Muscle layer of duodenum (tissue), 2 donors: ENCODE measurements around the gene PRR27.

Experiments used
- H3K27ac ChIP-seq: one replicate; pipeline ENCODE4 v1.7.0; 2013; ENCODE audit warnings: mild to moderate bottlenecking, low read length
- H3K27me3 ChIP-seq: one replicate; pipeline ENCODE4 v1.7.0; 2013; ENCODE audit warnings: low read depth, mild to moderate bottlenecking, control low read depth, low read length
- H3K36me3 ChIP-seq, 2 donors: one replicate each; pipeline ENCODE4 v1.7.0; 2013; ENCODE audit warnings: low read length in 2 of 2, control low read depth in 1 of 2, mild to moderate bottlenecking in 1 of 2; ENCODE audit not compliant: insufficient read depth in 2 of 2, control insufficient read depth in 1 of 2
- H3K4me1 ChIP-seq, 2 donors: one replicate each; pipeline ENCODE4 v1.7.0; 2013; ENCODE audit warnings: low read length in 2 of 2, mild to moderate bottlenecking in 2 of 2, control low read depth in 1 of 2, moderate library complexity in 1 of 2; ENCODE audit not compliant: insufficient read depth in 2 of 2, control insufficient read depth in 1 of 2
- H3K4me3 ChIP-seq, 2 donors: one replicate each; pipeline ENCODE4 v1.7.0; 2013; ENCODE audit warnings: low read length in 2 of 2, low read depth in 1 of 2, mild to moderate bottlenecking in 1 of 2
- H3K9me3 ChIP-seq, 2 donors: one replicate each; pipeline ENCODE4 v1.7.0; 2013; ENCODE audit warnings: low read length in 2 of 2, control low read depth in 1 of 2, mild to moderate bottlenecking in 1 of 2; ENCODE audit not compliant: control insufficient read depth in 1 of 2
- donor health status: healthy.

Gene PRR27

DNA sequence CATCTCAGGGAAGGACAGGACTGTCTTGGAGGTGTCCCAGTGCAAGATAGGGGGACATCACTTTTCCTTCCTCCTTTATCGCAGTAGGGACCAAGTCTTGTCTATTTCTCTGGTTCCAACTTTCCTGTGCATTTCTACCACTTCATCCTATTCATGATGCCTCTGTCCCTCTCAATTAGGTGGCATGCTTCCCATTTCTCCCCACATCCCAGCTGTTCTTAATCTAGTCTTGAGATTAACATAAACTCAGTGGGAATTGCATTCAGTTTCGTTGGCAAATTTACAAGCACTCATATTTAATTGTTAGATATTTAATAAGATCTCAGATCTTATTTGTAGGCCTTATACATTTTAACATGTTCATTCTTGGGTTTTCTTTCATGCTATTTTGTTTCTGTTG, 25.8 kb downstream of the PRR27 start:
- H3K36me3 ChIP-seq: no peaks in the 10 kb centered on the region
- H3K9me3 ChIP-seq: no peaks in the 10 kb centered on the region
- no peak overlapping the region for H3K27ac ChIP-seq
- H3K27me3 ChIP-seq: no peaks in the 10 kb centered on the region
- H3K4me1 ChIP-seq: no peaks in the 10 kb centered on the region
- H3K4me3 ChIP-seq: no peak overlapping the region

DNA sequence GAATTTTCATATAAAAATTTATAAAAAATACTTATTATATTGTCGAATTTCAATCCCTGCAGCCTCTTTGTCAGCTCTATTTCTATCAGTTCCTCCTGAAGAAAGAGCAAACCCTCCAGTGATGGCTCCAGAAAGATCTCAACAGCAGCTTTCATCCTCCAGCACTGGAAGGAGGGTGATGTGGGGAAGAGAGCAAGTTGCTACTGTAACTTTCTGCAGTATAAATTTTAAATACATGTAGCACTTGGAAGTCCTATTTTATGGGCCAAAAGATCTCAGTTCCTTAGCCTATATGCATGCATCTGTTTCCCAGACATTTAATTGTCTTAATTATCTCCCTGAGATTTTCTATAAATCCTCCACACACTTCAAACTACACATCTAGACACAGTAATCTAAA, 27.8 kb downstream of the PRR27 start:
- Histone ChIP-seq H3K4me1 (no peaks in the 10 kb centered on the region), H3K27me3 (no peaks in the 10 kb centered on the region), H3K4me3 (no peak overlapping the region), H3K9me3 (no peaks in the 10 kb centered on the region), H3K36me3 (no peaks in the 10 kb centered on the region), H3K27ac (no peak overlapping the region)

DNA sequence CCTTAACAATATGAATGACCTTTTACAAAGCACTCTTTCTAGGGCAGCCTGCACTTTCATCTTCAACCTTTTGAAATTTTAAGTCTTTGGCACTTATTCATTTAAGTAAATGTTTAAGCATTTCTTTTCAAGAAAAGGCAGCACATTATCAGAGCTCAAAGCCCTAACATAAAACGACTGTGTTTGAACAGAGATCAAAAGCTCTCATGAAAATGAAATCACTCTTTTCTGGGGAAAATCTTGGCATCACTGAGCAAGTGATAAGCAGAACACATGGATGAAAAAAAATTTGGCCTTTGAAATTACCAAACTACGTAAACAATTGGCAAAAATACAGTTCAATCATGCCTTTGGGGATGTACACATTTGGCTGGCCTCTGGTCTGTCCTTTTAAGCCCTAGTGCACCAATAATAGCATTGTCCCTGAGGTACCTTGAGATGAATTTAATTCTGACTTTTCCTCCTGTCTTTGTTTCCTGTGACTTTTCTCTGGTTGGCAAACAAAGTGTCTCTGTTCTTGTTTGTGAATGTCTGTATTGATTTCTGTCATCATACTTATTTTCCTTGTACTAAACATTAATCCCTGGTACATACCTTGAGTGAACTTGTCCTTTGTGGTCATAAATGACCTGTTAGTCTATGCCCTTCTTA, 28.6 kb downstream of the PRR27 start:
- Histone ChIP-seq H3K4me3 (no peak overlapping the region), H3K4me1 (no peaks in the 10 kb centered on the region), H3K27me3 (no peaks in the 10 kb centered on the region), H3K36me3 (no peaks in the 10 kb centered on the region), H3K27ac (no peak overlapping the region), H3K9me3 (no peaks in the 10 kb centered on the region)

DNA sequence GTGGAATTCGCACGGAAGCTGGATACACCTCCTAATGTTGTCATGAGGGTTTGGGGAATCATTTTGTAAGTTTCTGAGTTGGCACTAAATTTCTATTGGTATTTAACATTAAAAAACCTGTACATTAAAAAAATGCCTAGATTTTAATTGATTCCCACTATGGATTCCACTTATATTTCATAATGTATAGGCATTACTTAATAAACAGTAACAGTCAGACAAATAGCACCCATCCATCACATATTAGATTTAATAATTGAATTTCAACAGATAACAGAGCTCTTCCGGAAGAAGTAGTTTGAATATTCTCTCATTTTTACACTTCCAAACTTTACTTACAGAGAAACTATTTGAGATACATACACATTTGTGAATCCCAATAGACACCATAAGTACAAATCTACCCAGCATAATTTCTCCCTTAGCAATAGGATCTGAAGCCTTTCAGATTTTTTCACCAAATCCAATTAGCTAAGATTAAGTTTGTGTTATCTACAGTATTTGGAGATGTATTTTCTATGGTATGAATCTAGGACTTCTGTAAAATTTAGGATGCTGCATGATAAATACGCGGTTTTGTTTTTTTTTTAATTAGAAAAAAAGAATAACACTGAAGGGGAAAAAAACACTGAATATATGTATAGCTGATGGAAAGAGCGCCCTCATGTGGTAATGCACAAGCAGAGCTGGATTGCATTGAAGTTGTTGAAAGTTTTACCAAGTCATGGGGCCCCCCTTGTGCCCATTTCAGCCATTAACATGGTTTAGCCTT, 29.3 kb downstream of the PRR27 start:
- H3K9me3 ChIP-seq: no peaks in the 10 kb centered on the region
- no peak overlapping the region for H3K4me3 ChIP-seq
- H3K36me3 ChIP-seq: no peaks in the 10 kb centered on the region
- no peaks in the 10 kb centered on the region for H3K27me3 ChIP-seq
- no peaks in the 10 kb centered on the region for H3K4me1 ChIP-seq
- H3K27ac ChIP-seq: no peak overlapping the region

DNA sequence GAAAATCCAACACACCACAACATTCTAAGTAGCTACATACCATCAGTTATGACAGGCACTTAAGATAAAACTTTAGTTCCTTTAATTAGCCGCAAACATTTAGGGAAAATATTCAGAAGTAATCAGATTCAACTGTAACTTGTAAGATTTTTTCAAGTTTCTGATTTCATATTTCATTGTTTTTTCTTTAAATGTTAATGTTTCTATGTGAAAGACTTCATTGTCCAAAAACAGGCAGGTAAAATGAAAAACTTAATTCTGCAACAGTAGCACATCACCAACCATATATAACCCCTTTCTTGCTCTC, 29.9 kb downstream of the PRR27 start:
- Histone ChIP-seq H3K27me3 (no peaks in the 10 kb centered on the region), H3K27ac (no peak overlapping the region), H3K9me3 (no peaks in the 10 kb centered on the region), H3K4me3 (no peak overlapping the region), H3K4me1 (no peaks in the 10 kb centered on the region), H3K36me3 (no peaks in the 10 kb centered on the region)

DNA sequence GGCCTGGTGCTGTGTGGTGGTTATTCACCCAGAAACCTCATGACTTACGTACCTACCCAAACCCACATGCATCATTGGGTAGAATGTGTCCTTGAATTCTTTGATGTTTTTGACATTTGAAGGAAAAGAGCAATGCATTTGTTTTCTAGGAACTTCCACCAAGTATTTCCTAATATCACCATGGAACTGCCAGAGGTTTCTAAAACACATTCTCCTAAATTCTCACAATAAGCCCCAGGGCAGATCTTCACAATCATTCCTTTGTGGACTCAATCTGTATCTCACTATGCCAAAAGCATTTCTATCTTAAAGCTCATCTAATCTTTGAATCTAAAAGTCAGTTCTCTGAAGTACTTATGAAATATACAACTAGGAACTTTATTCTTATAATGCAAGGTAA, 33.2 kb downstream of the PRR27 start:
- H3K27me3 ChIP-seq: no peaks in the 10 kb centered on the region
- no peak overlapping the region for H3K27ac ChIP-seq
- no peak overlapping the region for H3K4me3 ChIP-seq
- H3K36me3 ChIP-seq: no peaks in the 10 kb centered on the region
- H3K4me1 ChIP-seq: no peaks in the 10 kb centered on the region
- no peaks in the 10 kb centered on the region for H3K9me3 ChIP-seq

DNA sequence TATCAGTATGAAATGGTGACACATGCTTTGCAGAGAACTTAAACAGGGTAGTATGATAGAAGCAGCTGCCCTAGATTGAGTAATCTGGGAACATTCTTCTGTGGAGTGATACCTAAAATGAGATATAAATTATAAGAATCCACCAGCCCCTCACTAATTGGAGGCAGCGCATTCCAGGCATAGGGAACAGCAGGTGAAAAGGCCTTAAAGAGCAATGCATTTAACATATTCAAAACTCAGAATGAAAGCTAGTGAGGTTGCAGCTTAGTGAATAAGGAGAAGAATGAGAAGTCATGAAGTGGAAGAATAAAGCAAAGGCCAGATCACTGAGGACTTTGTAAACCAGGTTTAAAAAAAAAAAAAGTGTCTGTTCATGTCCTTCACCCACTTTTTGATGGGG, 36.5 kb downstream of the PRR27 start:
- Histone ChIP-seq H3K36me3 (no peaks in the 10 kb centered on the region), H3K9me3 (no peaks in the 10 kb centered on the region), H3K27ac (no peak overlapping the region), H3K4me3 (no peak overlapping the region), H3K27me3 (no peaks in the 10 kb centered on the region), H3K4me1 (no peaks in the 10 kb centered on the region)

DNA sequence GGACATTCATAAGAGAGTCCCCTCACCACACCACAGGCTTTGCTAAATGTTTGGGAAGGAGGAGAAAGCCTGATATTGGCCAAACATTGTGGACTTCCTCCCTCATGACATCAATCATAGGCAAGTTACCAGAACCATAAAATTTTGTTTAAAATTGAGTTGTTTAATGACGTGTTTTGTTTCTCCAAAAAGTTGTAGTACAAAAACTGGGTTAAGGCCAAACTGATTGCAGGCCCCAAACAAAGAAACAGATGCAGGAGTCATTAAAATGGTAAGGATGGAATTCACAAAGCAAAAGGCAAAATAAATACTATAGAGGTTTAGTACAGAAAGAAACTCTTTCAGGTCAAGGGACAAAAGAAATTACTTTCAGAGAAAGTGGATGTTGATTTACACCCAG, 37.6 kb downstream of the PRR27 start:
- Histone ChIP-seq H3K36me3 (no peaks in the 10 kb centered on the region), H3K27ac (no peak overlapping the region), H3K27me3 (no peaks in the 10 kb centered on the region), H3K9me3 (no peaks in the 10 kb centered on the region), H3K4me1 (no peaks in the 10 kb centered on the region), H3K4me3 (no peak overlapping the region)

DNA sequence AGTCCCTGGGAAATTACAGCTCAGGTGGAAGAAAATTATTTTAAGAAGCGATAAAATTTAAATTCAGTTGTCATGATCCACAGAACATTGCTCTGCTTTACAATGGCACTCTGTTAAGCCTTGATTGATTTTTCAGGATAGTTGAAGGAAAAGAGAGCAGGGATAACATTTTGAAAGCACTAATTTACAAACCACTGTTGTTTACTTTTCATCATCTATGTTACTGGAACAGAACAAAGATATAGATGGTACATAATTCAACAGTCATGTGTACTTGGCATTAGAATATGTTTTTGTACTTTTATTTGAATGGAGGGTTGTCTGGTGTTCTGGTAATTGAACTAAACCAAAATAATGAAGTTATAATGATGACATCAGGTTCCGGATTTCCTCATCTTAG, 38.9 kb downstream of the PRR27 start:
- Histone ChIP-seq H3K27ac (no peak overlapping the region), H3K36me3 (no peaks in the 10 kb centered on the region), H3K27me3 (no peaks in the 10 kb centered on the region), H3K4me1 (no peaks in the 10 kb centered on the region), H3K9me3 (no peaks in the 10 kb centered on the region), H3K4me3 (no peak overlapping the region)

DNA sequence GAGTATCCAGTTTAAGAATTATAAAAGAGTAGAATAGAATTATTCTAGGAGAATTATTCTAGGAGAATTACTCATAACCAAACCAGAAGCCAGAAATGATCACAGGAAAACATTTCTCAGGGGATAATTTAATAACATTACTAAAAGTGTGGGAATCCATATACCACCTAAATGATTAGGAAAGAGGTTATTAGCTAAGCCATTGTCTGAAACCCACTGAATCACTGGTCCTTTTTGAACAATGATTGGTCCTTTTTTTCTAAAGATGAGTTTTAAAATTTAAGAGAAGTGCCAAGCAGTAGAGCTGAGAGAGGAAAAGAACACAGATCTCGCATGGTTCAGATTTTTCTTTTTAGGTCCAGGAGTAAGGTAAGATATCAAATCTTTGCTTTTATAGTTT, 41.4 kb downstream of the PRR27 start, which contains the start of gene ODAM:
TSS of gene ODAM (plus strand) at position 301 of the 400 bp plus-strand sequence. CDS start 819 bp downstream, outside the sequence.
- Histone ChIP-seq H3K4me1 (no peaks in the 10 kb centered on the region), H3K27me3 (no peaks in the 10 kb centered on the region), H3K27ac (no peak within 1 kb of the TSS), H3K4me3 (no peak within 1 kb of the TSS), H3K9me3 (no peaks in the 10 kb centered on the region), H3K36me3 (no peaks in the 10 kb centered on the region)

DNA sequence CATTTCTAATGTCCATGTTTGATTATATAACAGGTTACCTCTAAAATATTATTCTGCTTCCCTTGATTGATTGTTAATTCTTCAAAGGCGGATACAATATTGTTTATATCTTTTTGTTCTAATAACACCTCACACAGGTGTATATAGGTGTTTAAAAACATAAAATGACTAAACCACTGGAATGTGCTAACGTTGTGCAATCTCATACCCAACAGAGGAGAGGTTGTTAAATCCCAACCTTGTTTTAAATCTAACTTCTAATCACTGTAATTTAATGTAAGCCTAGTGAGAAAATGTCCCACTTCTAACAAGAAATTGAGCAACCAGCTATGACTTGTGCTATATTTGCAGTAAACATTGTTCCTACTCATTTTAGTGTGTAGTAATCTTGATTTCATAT, 42.8 kb downstream of the PRR27 start:
- no peaks in the 10 kb centered on the region for H3K4me1 ChIP-seq
- H3K36me3 ChIP-seq: no peaks in the 10 kb centered on the region
- H3K9me3 ChIP-seq: no peaks in the 10 kb centered on the region
- no peak overlapping the region for H3K27ac ChIP-seq
- H3K4me3 ChIP-seq: no peak overlapping the region
- no peaks in the 10 kb centered on the region for H3K27me3 ChIP-seq

DNA sequence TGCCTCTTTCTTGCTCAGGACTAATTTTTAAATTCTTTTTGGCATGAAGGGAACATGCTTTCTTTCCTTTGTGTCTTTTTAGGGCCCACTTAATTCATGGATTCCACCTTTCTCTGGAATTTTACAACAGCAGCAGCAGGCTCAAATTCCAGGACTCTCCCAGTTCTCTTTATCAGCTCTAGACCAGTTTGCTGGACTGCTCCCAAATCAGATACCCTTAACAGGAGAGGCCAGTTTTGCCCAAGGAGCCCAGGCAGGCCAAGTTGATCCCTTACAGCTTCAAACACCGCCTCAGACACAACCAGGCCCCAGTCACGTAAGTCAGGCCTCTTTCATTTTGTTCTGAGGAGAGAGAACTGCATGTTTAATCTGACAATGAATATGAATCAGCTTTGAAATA, 43.8 kb downstream of the PRR27 start:
- H3K4me1 ChIP-seq: no peaks in the 10 kb centered on the region
- no peaks in the 10 kb centered on the region for H3K27me3 ChIP-seq
- H3K9me3 ChIP-seq: no peaks in the 10 kb centered on the region
- H3K27ac ChIP-seq: no peak overlapping the region
- no peak overlapping the region for H3K4me3 ChIP-seq
- H3K36me3 ChIP-seq: no peaks in the 10 kb centered on the region
